GM23338 (cell line): ENCODE data around the gene WDR19. TPM values are rescaled to one million over a fixed set of nuclear protein-coding genes. Genes with fewer than 3 reads are reported as not detected.

ENCODE experiments used
- ATAC-seq: fragments of 200-7000 bp; cut with Tn5 transposase; 3 replicates; pipeline ENCODE4 v1.9.1; 2020
- DNase-seq: peaks from one replicate; pipeline ENCODE4 v3.0.0-alpha.2; 2015; ENCODE audit warnings: low spot score
- H2AFZ ChIP-seq: fragments of 200-600 bp; sonication (generic); 2 replicates; pipeline ENCODE4 v1.8.0; 2016; ENCODE audit warnings: antibody characterized with exemption, mild to moderate bottlenecking, moderate library complexity
- H3F3A ChIP-seq: fragments of 200-600 bp; sonication (generic); replicated peaks from 2 replicates; pipeline ENCODE4 v1.8.0; 2017; ENCODE audit warnings: antibody characterized with exemption, mixed run types, low read depth
- H3K27ac ChIP-seq: fragments of 200-600 bp; sonication (generic); 2 replicates; pipeline ENCODE4 v1.6.1; 2016; ENCODE audit warnings: low read depth
- H3K27me3 ChIP-seq: fragments of 200-600 bp; sonication (generic); 2 replicates; pipeline ENCODE4 v1.8.0; 2016; ENCODE audit warnings: mild to moderate bottlenecking, mixed run types, moderate library complexity; ENCODE audit not compliant: insufficient read depth
- H3K36me3 ChIP-seq: fragments of 200-600 bp; sonication (generic); 2 replicates; pipeline ENCODE4 v1.8.0; 2016; ENCODE audit warnings: mild to moderate bottlenecking; ENCODE audit not compliant: insufficient read depth
- H3K4me1 ChIP-seq: fragments of 200-600 bp; sonication (generic); 2 replicates; pipeline ENCODE4 v1.8.0; 2016; ENCODE audit warnings: mild to moderate bottlenecking, moderate library complexity; ENCODE audit not compliant: insufficient read depth
- H3K4me2 ChIP-seq: fragments of 200-600 bp; sonication (generic); 2 replicates; pipeline ENCODE4 v1.7.1; 2017; ENCODE audit warnings: mixed run types
- H3K4me3 ChIP-seq: fragments of 200-600 bp; sonication (generic); 2 replicates; pipeline ENCODE4 v1.6.1; 2016; ENCODE audit warnings: mixed run types
- H3K79me2 ChIP-seq: fragments of 200-600 bp; sonication (generic); replicated peaks from 2 replicates; pipeline ENCODE4 v1.8.0; 2017; ENCODE audit warnings: mild to moderate bottlenecking; ENCODE audit not compliant: insufficient read depth
- H3K9me2 ChIP-seq: fragments of 200-600 bp; sonication (generic); 2 replicates; pipeline ENCODE4 v1.8.0; 2017; ENCODE audit not compliant: insufficient read depth
- H4K20me1 ChIP-seq: fragments of 200-600 bp; sonication (generic); replicated peaks from 2 replicates; pipeline ENCODE4 v1.8.0; 2017; ENCODE audit warnings: mild to moderate bottlenecking; ENCODE audit not compliant: insufficient read depth
- H3K27ac Mint-ChIP-seq: 2 replicates; pipeline ENCODE4 v1.8.0; 2020; ENCODE audit warnings: inconsistent platforms, mild to moderate bottlenecking, moderate library complexity, mixed read lengths
- H3K27me3 Mint-ChIP-seq: 3 replicates; pipeline ENCODE4 v1.8.0; 2022; ENCODE audit warnings: low read depth, mild to moderate bottlenecking, moderate library complexity, mixed read lengths, inconsistent platforms; ENCODE audit not compliant: insufficient read depth, poor library complexity
- H3K36me3 Mint-ChIP-seq: 3 replicates; pipeline ENCODE4 v1.8.0; 2021; ENCODE audit warnings: low read depth, mild to moderate bottlenecking, inconsistent platforms, moderate library complexity, mixed read lengths
- H3K4me1 Mint-ChIP-seq: 3 replicates; pipeline ENCODE4 v1.8.0; 2020; ENCODE audit warnings: mild to moderate bottlenecking, inconsistent platforms, mixed read lengths
- H3K4me3 Mint-ChIP-seq: 3 replicates; pipeline ENCODE4 v1.8.0; 2021; ENCODE audit warnings: moderate library complexity, mild to moderate bottlenecking, inconsistent platforms, mixed read lengths
- H3K9me3 Mint-ChIP-seq: 3 replicates; pipeline ENCODE4 v1.8.0; 2020; ENCODE audit warnings: moderate library complexity, mild to moderate bottlenecking, inconsistent platforms, mixed read lengths
- CREB1 ChIP-seq: fragments of 250-450 bp; sonication (Bioruptor Pico); IDR thresholded peaks from 2 replicates; pipeline ENCODE4 v1.5.0; 2020; ENCODE audit warnings: low read depth, mild to moderate bottlenecking, moderate library complexity
- EZH2 ChIP-seq: fragments of 200-600 bp; sonication (generic); IDR thresholded peaks from one replicate; pipeline ENCODE4 v1.8.0; 2017; ENCODE audit warnings: antibody characterized with exemption, mild to moderate bottlenecking, low read depth; ENCODE audit not compliant: unreplicated experiment
- EZH2phosphoT487 ChIP-seq: fragments of 200-600 bp; sonication (generic); IDR thresholded peaks from one replicate; pipeline ENCODE4 v1.8.1; 2018; ENCODE audit warnings: antibody characterized with exemption; ENCODE audit not compliant: unreplicated experiment
- JUNB ChIP-seq: IDR thresholded peaks from one replicate; pipeline ENCODE4 v1.6.1; 2016; ENCODE audit warnings: antibody characterized with exemption; ENCODE audit not compliant: unreplicated experiment
- NANOG ChIP-seq: IDR thresholded peaks from 2 replicates; pipeline ENCODE4 v1.6.1; 2016; ENCODE audit warnings: antibody characterized with exemption, borderline replicate concordance
- REST ChIP-seq: IDR thresholded peaks from one replicate; pipeline ENCODE4 v1.6.1; 2018; ENCODE audit warnings: antibody characterized with exemption; ENCODE audit not compliant: unreplicated experiment
- ZNF462 ChIP-seq: fragments of 250-450 bp; sonication (Bioruptor Pico); IDR thresholded peaks from 2 replicates; pipeline ENCODE4 v1.5.0; 2020; ENCODE audit warnings: mild to moderate bottlenecking, moderate library complexity
- polyA plus RNA-seq: library from polyadenylated mRNA; unstranded; fragments of >200 nt; fragmentation: Nextera tagmentation; extraction: Ambion mirVana; gene quantifications from 2 replicates; pipeline ENCODE4 v1.2.1, GENCODE V29; 2016
- total RNA-seq: library from RNA; depleted of rRNA; stranded (reverse); fragments of >200 nt; shearing (Covaris generic); gene quantifications from 2 replicates; pipeline ENCODE4 v1.2.3, GENCODE V29; 2014

Gene WDR19
- total and polyA plus RNA-seq, 2 experiments from 2014 or later = 17.2 to 23.7 TPM

GRCh38 chr4:39154009-39154408 is 28.3 kb upstream of the WDR19 start (continued):
- no peak for TF ChIP-seq REST

- DNase-seq (no peak), ATAC-seq (no peak)
- H3K9me3 Mint-ChIP-seq = no peaks in the 10 kb centered on the region
- Histone ChIP-seq H3K27ac (no peak overlapping the region), H4K20me1 (no peaks in the 10 kb centered on the region), H3K27me3 (no peaks in the 10 kb centered on the region), H3K79me2 (no peaks in the 10 kb centered on the region), H2AFZ (no peak overlapping the region), H3K4me2 (no peak overlapping the region), H3F3A (no peaks in the 10 kb centered on the region), H3K4me3 (no peak overlapping the region), H3K9me2 (no peaks in the 10 kb centered on the region), H3K36me3 (no peaks in the 10 kb centered on the region), H3K4me1 (no peaks in the 10 kb centered on the region)
- no peaks in the 10 kb centered on the region for H3K36me3 Mint-ChIP-seq
- no peak overlapping the region for H3K4me3 Mint-ChIP-seq
- no peak overlapping the region for H3K27ac Mint-ChIP-seq
- H3K27me3 Mint-ChIP-seq = no peaks in the 10 kb centered on the region
- TF ChIP-seq EZH2phosphoT487 = no peak
- no peak for TF ChIP-seq NANOG
- TF ChIP-seq EZH2 = no peak
- no peak for TF ChIP-seq JUNB
- no peak for TF ChIP-seq CREB1
- no peak for TF ChIP-seq ZNF462 (CRISPR knock-in tag)
- no peaks in the 10 kb centered on the region for H3K4me1 Mint-ChIP-seq
These were observed 24.8 kb upstream of the WDR19 start for GRCh38 chr4:39157520-39157919.
